HG02870 (cell line): ENCODE results near the gene SLC9A5.

Source experiments
- ATAC-seq: cut with Tn5 transposase; IDR thresholded peaks from one replicate; pipeline ENCODE4 v1.9.1; 2021; ENCODE audit warnings: mild to moderate bottlenecking, moderate library complexity; ENCODE audit not compliant: unreplicated experiment

Gene SLC9A5

GRCh38 chr16:67255553-67256221 is 6.9 kb downstream of the SLC9A5 start:
- no peak for ATAC-seq

GRCh38 chr16:67256701-67257230 is 8.0 kb downstream of the SLC9A5 start:
- ATAC-seq: no peak

- ATAC-seq: no peak
Observed at GRCh38 chr16:67257486-67258160, 8.8 kb downstream of the SLC9A5 start.

- no peak for ATAC-seq
Observed at GRCh38 chr16:67258161-67258835, 9.5 kb downstream of the SLC9A5 start.

- no peak for ATAC-seq
Observed at GRCh38 chr16:67259705-67260104, 10.9 kb downstream of the SLC9A5 start.

- no peak for ATAC-seq
Observed at GRCh38 chr16:67260426-67261063, 11.8 kb downstream of the SLC9A5 start.

- no peak for ATAC-seq
Observed at GRCh38 chr16:67263201-67263600, 14.4 kb downstream of the SLC9A5 start.

- ATAC-seq: no peak
Observed at GRCh38 chr16:67264277-67264676, 15.5 kb downstream of the SLC9A5 start.

GRCh38 chr16:67264866-67265265 is 16.1 kb downstream of the SLC9A5 start:
- no peak for ATAC-seq

- ATAC-seq: no peak
Observed at GRCh38 chr16:67265834-67266233, 17.1 kb downstream of the SLC9A5 start.

GRCh38 chr16:67268136-67268579 is 19.4 kb downstream of the SLC9A5 start:
- ATAC-seq: no peak

GRCh38 chr16:67269766-67270165 is 21.0 kb downstream of the SLC9A5 start:
- ATAC-seq: no peak

GRCh38 chr16:67270931-67271338 is 22.2 kb downstream of the SLC9A5 start:
- no peak for ATAC-seq

- no peak for ATAC-seq
Observed at GRCh38 chr16:67271446-67271845, 22.7 kb downstream of the SLC9A5 start.

GRCh38 chr16:67275321-67275720 is 26.5 kb downstream of the SLC9A5 start:
- ATAC-seq: no peak

- ATAC-seq: no peak
Observed at GRCh38 chr16:67277294-67277998, 28.7 kb downstream of the SLC9A5 start.

- ATAC-seq: no peak
Observed at GRCh38 chr16:67277999-67278772, 29.4 kb downstream of the SLC9A5 start.

GRCh38 chr16:67278773-67279295 is 30.1 kb downstream of the SLC9A5 start:
- ATAC-seq: peak; percentile 26

- ATAC-seq: peak; percentile 78
Observed at GRCh38 chr16:67279296-67280089, 30.7 kb downstream of the SLC9A5 start, which contains the start of gene PLEKHG4. PLEKHG4 (plus strand) TSS chr16:67279532; CDS start chr16:67280045, 513 bp downstream.
